Measurements from ENCODE around the gene UFD1. TPM values are rescaled to one million over a fixed set of nuclear protein-coding genes. Genes with fewer than 3 reads are reported as not detected.

The UFD1 gene
- total and polyA plus RNA-seq, 9 of the 15 experiments (the other 6 are each of a cell fraction or from before 2014, with no cell fraction given) = 238 to 645 (median 363) TPM

DNA sequence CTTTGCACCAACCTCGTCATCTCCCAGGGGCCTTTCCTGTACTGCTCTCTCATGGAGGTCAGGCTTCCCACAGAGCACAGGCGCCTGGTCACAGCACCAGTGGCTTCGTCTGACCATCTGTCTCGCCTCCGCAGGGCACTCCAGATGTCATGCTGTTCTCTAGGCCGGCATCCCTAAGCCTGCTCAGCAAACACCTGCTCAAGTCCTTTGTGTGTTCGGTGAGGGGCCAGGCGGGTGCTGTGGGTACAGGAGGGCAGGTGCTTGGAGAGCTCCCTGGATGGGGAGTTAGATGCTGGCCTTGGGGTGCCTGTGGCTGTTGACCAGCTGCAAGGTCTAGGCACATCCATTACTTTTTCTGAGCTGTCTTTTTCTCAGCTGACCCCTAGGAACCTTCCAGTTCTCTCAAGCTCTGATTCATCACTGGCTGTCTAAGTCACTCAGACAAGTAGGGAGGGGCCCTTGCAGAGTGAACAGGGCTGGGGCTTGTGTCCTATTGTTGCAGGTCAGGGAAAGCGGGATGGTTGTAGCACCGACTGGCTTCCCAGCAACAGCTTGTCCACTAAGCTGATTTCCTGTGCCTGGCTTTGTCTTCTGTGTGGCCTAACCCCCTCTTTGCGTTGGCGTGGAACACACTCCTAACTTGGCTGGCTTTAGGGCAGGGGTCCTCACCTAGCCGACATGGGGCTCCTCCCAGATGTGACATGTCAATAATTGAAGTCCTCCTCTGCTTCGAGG lies 36.0 kb upstream of the UFD1 start (continued):
- TF ChIP-seq HNRNPK (IDR thresholded peaks at IDR 0.05; ENCODE audit: low read depth, low read length, poor library complexity, severe bottlenecking) (no peak), TFAP4 (CRISPR knock-in tag; IDR thresholded peaks at IDR 0.05; ENCODE audit: borderline replicate concordance) (peak; percentile 32; the same call in 1 of the 2 replicates), FOXA3 (CRISPR knock-in tag; conservative IDR thresholded peaks at IDR 0.05 in 1 of 2, IDR thresholded peaks at IDR 0.05 in 1 of 2) (0 out of 4 replicates have a peak, but pooled peaks of 1 of the 2 experiments have one; percentile 16), SREBF1 (IDR thresholded peaks at IDR 0.05; ENCODE audit: borderline replicate concordance, low read depth, low read length) (0 out of 2 replicates have a peak, but pooled peaks have one; percentile 20)

DNA sequence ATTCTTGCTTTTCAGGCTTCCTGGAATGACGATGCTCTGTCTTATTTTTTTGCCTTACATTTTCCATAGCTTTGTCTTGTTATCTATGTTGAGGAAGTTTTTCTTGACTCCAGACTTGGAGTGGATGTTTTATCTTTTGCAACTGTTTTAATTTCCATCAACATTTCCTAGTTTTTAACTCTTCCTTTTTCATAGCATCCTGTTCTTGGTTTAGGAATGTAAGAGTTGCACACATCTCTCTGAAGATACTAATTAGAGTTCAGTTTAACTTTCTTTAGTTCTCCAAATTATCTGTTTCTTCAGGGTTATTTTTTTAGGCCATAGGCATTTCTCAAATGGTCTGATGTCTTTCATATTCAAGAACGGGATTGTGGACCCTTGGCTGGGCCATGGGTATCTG lies 34.8 kb upstream of the UFD1 start:
- no peak for FAIRE-seq
- WGBS (ENCODE audit: insufficient coverage, low coverage, missing lambda C conversion rate) = 82% methylated on average over 2 of the region's 2 CpGs
- Histone ChIP-seq H3K27me3 (ENCODE audit: control insufficient read depth in 2 of 2, insufficient read depth in 2 of 2, low read length in 2 of 2) (no peaks in the 10 kb centered on the region), H3K4me2 (ENCODE audit: insufficient read depth, low read length) (no peak overlapping the region), H3K9ac (ENCODE audit: insufficient read depth in 1 of 2, low read depth in 2 of 2, low read length in 2 of 2) (no peak overlapping the region), H4K20me1 (replicated peaks; ENCODE audit: control insufficient read depth, insufficient read depth, low read length) (peaks cover 8% of the 10 kb centered on the region), H3K4me3 (no peak overlapping the region), H3K9me1 (ENCODE audit: control insufficient read depth, insufficient read depth, low read length) (peaks cover 7% of the 10 kb centered on the region), H3K36me3 (ENCODE audit: control insufficient read depth, insufficient read depth, low read length) (peaks cover 99% of the 10 kb centered on the region), H3K79me2 (ENCODE audit: control insufficient read depth, insufficient read depth, low read length) (no peaks in the 10 kb centered on the region), H3K9me3 (replicated peaks; ENCODE audit: control insufficient read depth, insufficient read depth, low read depth, low read length) (no peaks in the 10 kb centered on the region), H2AFZ (ENCODE audit: low read depth, low read length) (no peak overlapping the region), H3K27ac (ENCODE audit: extremely low read depth, low read depth, low read length) (no peak overlapping the region), H3K4me1 (replicated peaks in 1 of 2; ENCODE audit: control insufficient read depth in 2 of 2, insufficient read depth in 2 of 2, low read length in 2 of 2) (peaks cover 0 to 2% of the 10 kb centered on the region in 2 experiments; a peak in 1 of 5 replicates)
- in situ Hi-C loops (cut with MboI) (no loop called here), intact Hi-C loops (cut with micrococcal nuclease) (no loop called here)
- DNase-seq (ENCODE audit: extremely low read depth in 1 of 4, low spot score in 3 of 4) = no peak
- BruUV-seq (replicated peaks) = no TSS peak
- no peak for ATAC-seq
- CTCF ChIA-PET (ENCODE audit: low intra/inter-chr PET ratio) = no interaction called here
- POLR2A ChIA-PET = interaction anchor here (0.6 to 4.6 kb wide), 8 partner anchors 8 to 589 kb away, joined by 3 to 33 read pairs (median 4); no protein-coding TSS in a partner anchor
- TF ChIP-seq PML (IDR thresholded peaks at IDR 0.05; ENCODE audit: low read length) = peak; percentile 20; the same call in 1 of the 2 replicates
- TF ChIP-seq ASH1L (IDR thresholded peaks at IDR 0.05; ENCODE audit: borderline replicate concordance, low read depth, partially characterized antibody) = no peak
- peak; percentile 16 for TF ChIP-seq ZNF699 (CRISPR knock-in tag; IDR thresholded peaks at IDR 0.05; ENCODE audit: insufficient replicate concordance)
- no peak for TF ChIP-seq ELF1 (tag; IDR thresholded peaks at IDR 0.05)
- peak; percentile 78; the same call in 1 of the 2 replicates for TF ChIP-seq ZNF280B (CRISPR knock-in tag; IDR thresholded peaks at IDR 0.05)
